Left ventricle myocardium inferior (tissue), 1 donor: Measurements from ENCODE around the gene MRPL54. TPM values are rescaled to one million over a fixed set of nuclear protein-coding genes. Genes with fewer than 3 reads are reported as not detected.
A peak's percentile ranks its signal among the peaks of the same experiment; 100 is the strongest.

Experiments
- DNase-seq: peaks from one replicate; pipeline ENCODE4 v3.0.0-alpha.2; 2020
- H3K27ac ChIP-seq: fragments of 200-600 bp; replicated peaks from 2 replicates; pipeline ENCODE4 v1.8.0; 2021
- H3K27me3 ChIP-seq: fragments of 200-600 bp; 2 replicates; pipeline ENCODE4 v1.8.0; 2021; ENCODE audit warnings: low read depth
- H3K36me3 ChIP-seq: fragments of 200-600 bp; 2 replicates; pipeline ENCODE4 v1.8.0; 2021
- H3K4me1 ChIP-seq: fragments of 200-600 bp; 2 replicates; pipeline ENCODE4 v1.8.0; 2021
- H3K4me3 ChIP-seq: fragments of 200-600 bp; 2 replicates; pipeline ENCODE4 v1.8.0; 2021; ENCODE audit warnings: mild to moderate bottlenecking, moderate library complexity
- H3K9me3 ChIP-seq: fragments of 200-600 bp; replicated peaks from 2 replicates; pipeline ENCODE4 v1.8.0; 2021
- intact Hi-C: fragments of 100-400 bp; cut with micrococcal nuclease; formaldehyde crosslinking; loops from one replicate; pipeline ENCODE4 v1.11.0; 2022
- total RNA-seq: library from RNA; stranded (reverse); fragmentation: NEBNext Ultra II Directional; extraction: Animal tissue kit (Norgen Biotek cat#: 25700); gene quantifications from one replicate; pipeline ENCODE4 v1.2.1, GENCODE V29; 2021
- TF ChIP-seq, protein P1 (sequence below): fragments of 200-600 bp; IDR thresholded peaks from 2 replicates; pipeline ENCODE4 v1.8.0; 2021; ENCODE audit warnings: antibody characterized with exemption, mild to moderate bottlenecking, borderline replicate concordance
- donor health status: DM: no; HTN: yes; CAD: no; lungs with severe emphysema.

MRPL54 gene
- total RNA-seq, 1 donor from 2014 or later = 64.1 TPM

DNA sequence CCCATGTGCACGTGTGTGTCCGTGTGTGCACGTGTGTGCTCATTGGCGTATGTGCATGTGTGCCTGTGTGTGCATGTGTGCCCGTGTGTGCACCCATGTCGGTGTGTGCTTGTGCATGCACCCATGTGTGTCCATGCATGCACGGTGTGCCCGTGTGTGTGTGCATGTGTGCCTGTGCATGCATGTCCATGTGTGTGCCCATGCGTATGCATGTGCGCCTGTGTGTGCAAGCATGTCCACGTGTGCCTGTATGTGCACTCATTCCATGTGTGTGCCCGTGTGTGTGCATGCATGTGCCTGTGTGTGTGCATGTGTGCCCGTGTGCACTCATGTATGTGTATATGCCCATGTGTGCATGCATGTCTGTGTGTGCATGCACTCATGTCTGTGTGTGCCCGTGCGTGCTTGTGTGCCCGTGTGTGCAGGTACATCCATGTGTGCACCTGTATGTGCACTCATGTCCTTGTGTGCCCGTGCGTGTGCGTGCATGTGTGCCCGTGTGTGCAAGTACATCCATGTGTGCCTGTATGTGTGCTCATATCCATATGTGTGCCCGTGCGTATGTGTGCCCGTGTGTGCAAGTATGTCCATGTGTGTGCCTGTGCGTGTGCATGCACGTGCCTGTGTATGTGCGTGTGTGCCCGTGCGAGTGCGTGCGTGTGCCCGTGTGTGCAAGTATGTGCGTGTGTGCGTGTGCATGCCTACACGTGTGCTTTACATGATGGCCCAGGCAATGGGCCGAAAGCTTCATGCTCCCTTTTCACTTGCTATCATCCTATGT, 45.3 kb downstream of the MRPL54 start:
- H3K27ac ChIP-seq = peak overlapping the region; percentile 66

DNA sequence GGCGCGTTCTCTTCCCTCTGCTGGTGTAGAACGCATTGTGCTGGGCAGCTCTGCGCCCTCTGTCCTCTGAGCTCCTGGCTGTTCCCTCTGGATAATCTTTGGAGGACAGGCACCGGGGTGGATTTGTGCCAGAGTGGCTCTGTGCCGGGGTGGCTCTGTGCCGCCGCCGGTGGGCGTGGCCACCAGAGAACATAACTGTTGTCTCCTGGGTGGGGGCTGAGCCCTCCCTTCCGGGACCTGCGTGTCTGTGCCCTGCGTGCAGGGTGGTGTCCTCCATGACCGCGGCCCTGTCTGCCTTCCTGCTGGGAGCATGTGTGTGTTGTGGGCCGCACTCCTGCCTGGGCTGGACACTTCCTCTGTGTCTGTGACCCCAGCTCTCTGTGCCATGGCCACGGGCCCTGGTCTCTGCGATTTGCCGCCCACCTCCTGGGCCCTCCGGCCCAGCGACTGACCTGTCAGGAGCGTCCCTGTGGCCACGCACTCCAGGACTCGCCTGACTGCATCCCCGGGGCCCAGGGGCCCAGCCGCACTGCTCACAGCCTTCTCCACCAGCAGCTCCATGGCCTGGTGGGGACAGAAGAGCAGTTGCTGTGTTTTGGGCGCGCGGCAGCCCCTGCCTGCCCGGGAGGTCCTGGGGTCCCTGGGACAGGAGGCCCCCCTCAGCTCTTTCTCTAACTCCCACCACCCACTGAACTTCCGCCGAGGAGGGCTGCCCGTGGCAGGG, 46.1 kb downstream of the MRPL54 start:
- intact Hi-C loops = no loop called here
- no peak for DNase-seq
- H3K36me3 ChIP-seq = no peaks in the 10 kb centered on the region
- H3K27me3 ChIP-seq = peaks cover 37% of the 10 kb centered on the region
- no peaks in the 10 kb centered on the region for H3K9me3 ChIP-seq
- TF ChIP-seq, protein P1, sequence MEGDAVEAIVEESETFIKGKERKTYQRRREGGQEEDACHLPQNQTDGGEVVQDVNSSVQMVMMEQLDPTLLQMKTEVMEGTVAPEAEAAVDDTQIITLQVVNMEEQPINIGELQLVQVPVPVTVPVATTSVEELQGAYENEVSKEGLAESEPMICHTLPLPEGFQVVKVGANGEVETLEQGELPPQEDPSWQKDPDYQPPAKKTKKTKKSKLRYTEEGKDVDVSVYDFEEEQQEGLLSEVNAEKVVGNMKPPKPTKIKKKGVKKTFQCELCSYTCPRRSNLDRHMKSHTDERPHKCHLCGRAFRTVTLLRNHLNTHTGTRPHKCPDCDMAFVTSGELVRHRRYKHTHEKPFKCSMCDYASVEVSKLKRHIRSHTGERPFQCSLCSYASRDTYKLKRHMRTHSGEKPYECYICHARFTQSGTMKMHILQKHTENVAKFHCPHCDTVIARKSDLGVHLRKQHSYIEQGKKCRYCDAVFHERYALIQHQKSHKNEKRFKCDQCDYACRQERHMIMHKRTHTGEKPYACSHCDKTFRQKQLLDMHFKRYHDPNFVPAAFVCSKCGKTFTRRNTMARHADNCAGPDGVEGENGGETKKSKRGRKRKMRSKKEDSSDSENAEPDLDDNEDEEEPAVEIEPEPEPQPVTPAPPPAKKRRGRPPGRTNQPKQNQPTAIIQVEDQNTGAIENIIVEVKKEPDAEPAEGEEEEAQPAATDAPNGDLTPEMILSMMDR = no peak
- peaks cover 33% of the 10 kb centered on the region for H3K4me1 ChIP-seq
- H3K4me3 ChIP-seq = no peak overlapping the region
- H3K27ac ChIP-seq = peak overlapping the region; percentile 66

More for the DNA sequence above, 45.3 kb downstream of the MRPL54 start:
- TF ChIP-seq, protein P1 = no peak
- intact Hi-C loops = no loop called here
- Histone ChIP-seq H3K9me3 (no peaks in the 10 kb centered on the region), H3K4me3 (no peak overlapping the region), H3K4me1 (peaks cover 25% of the 10 kb centered on the region), H3K27me3 (peaks cover 46% of the 10 kb centered on the region), H3K36me3 (no peaks in the 10 kb centered on the region)
- no peak for DNase-seq

DNA sequence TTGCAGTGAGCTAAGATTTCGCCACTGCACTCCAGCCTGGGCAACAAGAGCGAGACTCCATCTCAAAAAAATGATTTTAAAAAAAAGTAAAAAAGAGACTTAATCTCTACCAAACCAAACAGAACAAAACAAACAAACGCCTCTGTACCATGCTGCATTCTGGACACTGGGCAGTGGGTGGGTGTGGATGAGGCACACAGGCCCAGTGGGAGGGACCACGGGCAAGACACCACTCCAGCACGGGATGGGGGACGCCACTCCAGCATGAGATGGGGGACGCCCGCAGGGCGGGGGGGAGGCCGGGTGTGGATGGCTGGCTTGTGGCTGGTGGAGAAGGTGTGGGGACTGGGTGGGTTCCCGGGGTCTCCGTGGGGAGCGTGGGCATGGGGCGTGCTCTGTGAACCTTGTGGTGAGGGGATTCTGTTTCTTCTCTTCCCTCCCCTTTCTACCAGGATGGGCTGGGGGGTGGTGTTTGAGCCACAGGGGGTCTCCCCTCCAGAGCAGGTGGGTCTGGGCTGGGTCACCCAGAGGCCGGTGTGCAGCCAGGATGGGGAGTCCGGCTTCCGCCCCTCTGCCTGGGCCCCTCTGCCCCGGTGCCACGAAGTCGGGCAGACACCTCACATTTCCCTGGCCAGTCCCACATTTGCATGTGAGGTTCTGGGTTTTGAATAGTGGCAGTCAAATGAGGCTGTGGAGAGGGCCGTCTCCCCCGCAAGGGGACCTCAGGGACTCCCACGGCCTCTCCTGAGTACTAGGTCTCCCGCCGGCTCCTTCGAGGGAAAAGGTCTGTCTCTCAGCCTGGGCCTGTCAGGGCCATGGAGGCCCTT, 47.6 kb downstream of the MRPL54 start:
- Histone ChIP-seq H3K4me3 (no peak overlapping the region), H3K27me3 (peaks cover 27% of the 10 kb centered on the region), H3K36me3 (no peaks in the 10 kb centered on the region), H3K27ac (no peak overlapping the region), H3K4me1 (peaks cover 36% of the 10 kb centered on the region), H3K9me3 (no peaks in the 10 kb centered on the region)
- no peak for DNase-seq
- intact Hi-C loops = no loop called here
- TF ChIP-seq, protein P1 = no peak

DNA sequence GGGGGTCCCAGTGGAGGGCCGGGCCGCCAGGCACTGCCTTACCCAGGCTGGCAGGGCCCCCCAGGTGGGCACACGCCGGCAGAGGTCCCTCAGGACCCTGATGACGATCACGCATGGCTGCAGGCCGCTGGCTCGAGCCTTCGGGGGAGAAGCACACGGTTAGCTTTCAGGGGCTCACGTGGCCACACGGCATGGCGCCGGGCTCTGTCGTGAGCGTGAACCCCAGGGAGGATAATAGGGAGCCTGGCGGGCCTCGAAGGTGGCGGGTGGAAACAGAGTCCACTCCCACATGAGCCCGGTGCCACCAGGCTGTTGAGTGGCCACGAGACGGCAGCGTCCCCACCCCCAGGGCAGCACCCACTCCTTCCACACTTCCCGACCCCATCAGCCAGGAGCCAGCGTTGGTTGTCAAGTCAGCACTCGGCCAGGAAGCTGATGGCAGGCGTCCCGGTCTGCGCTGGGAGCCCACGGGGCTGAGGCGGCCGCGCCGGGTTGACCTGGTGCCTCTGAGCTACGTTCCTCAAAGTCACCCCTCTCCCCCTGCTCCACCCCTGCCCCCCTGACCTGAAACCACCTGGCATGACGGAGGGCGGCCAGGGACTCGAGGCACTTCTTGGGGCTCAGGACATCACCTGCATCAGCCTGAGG, 48.4 kb downstream of the MRPL54 start:
- H3K27me3 ChIP-seq = peaks cover 20% of the 10 kb centered on the region
- TF ChIP-seq, protein P1 = no peak
- intact Hi-C loops = no loop called here
- no peak overlapping the region for H3K27ac ChIP-seq
- H3K4me1 ChIP-seq = peaks cover 36% of the 10 kb centered on the region
- no peaks in the 10 kb centered on the region for H3K36me3 ChIP-seq
- H3K9me3 ChIP-seq = no peaks in the 10 kb centered on the region
- no peak overlapping the region for H3K4me3 ChIP-seq
- DNase-seq = no peak
